GM12878 (cell line): ENCODE data around the gene HOXB6.

Experiments
- CTCF ChIP-seq, 3 experiments: IDR thresholded peaks in 2 of 3; conservative IDR thresholded peaks in 1 of 3; 2 replicates each; pipeline ENCODE4 v1.5.1; 2011; ENCODE audit warnings: low read depth in 3 of 3, low read length in 3 of 3, mild to moderate bottlenecking in 3 of 3, control low read depth in 2 of 3, moderate library complexity in 2 of 3, inconsistent platforms in 1 of 3, mixed read lengths in 1 of 3; ENCODE audit not compliant: control insufficient read depth in 2 of 3, insufficient read depth in 1 of 3; ENCODE audit errors: extremely low read depth in 1 of 3
- EZH2 ChIP-seq: IDR thresholded peaks from 2 replicates; pipeline ENCODE4 v1.6.1; 2012; ENCODE audit warnings: low read depth, mild to moderate bottlenecking, control low read depth, inconsistent platforms, low read length, borderline replicate concordance; ENCODE audit not compliant: control insufficient read depth
- GABPA ChIP-seq: IDR thresholded peaks from 2 replicates; pipeline ENCODE4 v1.6.1; 2014; ENCODE audit warnings: antibody characterized with exemption, low read depth, mild to moderate bottlenecking, inconsistent platforms
- POLR2A ChIP-seq: IDR thresholded peaks from 2 replicates; pipeline ENCODE4 v1.6.1; 2011; ENCODE audit warnings: low read depth, mild to moderate bottlenecking, low read length
- POLR2AphosphoS2 ChIP-seq: IDR thresholded peaks from 2 replicates; pipeline ENCODE4 v1.6.1; 2011; ENCODE audit warnings: low read depth, mild to moderate bottlenecking, low read length, improper control_type of control experiment, moderate library complexity
- POLR2AphosphoS5 ChIP-seq: IDR thresholded peaks from 2 replicates; pipeline ENCODE4 v1.6.1; 2011; ENCODE audit warnings: mild to moderate bottlenecking, low read length, inconsistent platforms
- RB1 ChIP-seq: fragments of 450-650 bp; formaldehyde crosslinking; IDR thresholded peaks from 2 replicates; pipeline ENCODE4 v1.6.1; 2017; ENCODE audit warnings: mild to moderate bottlenecking, borderline replicate concordance
- SMC3 ChIP-seq: IDR thresholded peaks from 2 replicates; pipeline ENCODE4 v1.6.1; 2011; ENCODE audit warnings: low read length, improper control_type of control experiment, borderline replicate concordance
- TF ChIP-seq, protein P1 (sequence below): IDR thresholded peaks from 2 replicates; pipeline ENCODE4 v1.6.1; 2011; ENCODE audit warnings: low read depth, low read length, improper control_type of control experiment, borderline replicate concordance

- TF ChIP-seq CTCF (IDR thresholded peaks at IDR 0.05 in 2 of 3, conservative IDR thresholded peaks at IDR 0.05 in 1 of 3; ENCODE audit: control insufficient read depth in 2 of 3, extremely low read depth in 1 of 3, insufficient read depth in 1 of 3, low read depth in 3 of 3, low read length in 3 of 3): no peak
- no peak for TF ChIP-seq POLR2AphosphoS2
- TF ChIP-seq POLR2AphosphoS5: no peak
- no peak for TF ChIP-seq EZH2
- TF ChIP-seq, protein P1, sequence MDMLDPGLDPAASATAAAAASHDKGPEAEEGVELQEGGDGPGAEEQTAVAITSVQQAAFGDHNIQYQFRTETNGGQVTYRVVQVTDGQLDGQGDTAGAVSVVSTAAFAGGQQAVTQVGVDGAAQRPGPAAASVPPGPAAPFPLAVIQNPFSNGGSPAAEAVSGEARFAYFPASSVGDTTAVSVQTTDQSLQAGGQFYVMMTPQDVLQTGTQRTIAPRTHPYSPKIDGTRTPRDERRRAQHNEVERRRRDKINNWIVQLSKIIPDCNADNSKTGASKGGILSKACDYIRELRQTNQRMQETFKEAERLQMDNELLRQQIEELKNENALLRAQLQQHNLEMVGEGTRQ: no peak
- no peak for TF ChIP-seq SMC3
- no peak for TF ChIP-seq RB1
- no peak for TF ChIP-seq POLR2A
- TF ChIP-seq GABPA: no peak
Measured at GRCh38 chr17:48571024-48571818, 33.6 kb downstream of the HOXB6 start.
